Effector memory CD8-positive, alpha-beta T cell (primary cell): ENCODE measurements around the gene GABRD.
"Not testable (repeated sequence)": the region's sequence is repeated elsewhere in the genome, so short reads cannot be mapped to it uniquely, and the experiment has no call there.

ENCODE experiments used
- ATAC-seq: fragments of 150-1000 bp; cut with Tn5 transposase; replicated peaks from 2 replicates; pipeline ENCODE4 v1.10.0; 2021; ENCODE audit warnings: mild to moderate bottlenecking, moderate library complexity
- DNase-seq, 3 experiments: peaks; one replicate each; pipeline ENCODE4 v3.0.0; 2021
- H3K27ac Mint-ChIP-seq, 2 donors: one replicate each; pipeline ENCODE4 v1.8.0; 2022; ENCODE audit warnings: mild to moderate bottlenecking in 2 of 2, mixed read lengths in 2 of 2, moderate library complexity in 2 of 2
- H3K27me3 Mint-ChIP-seq, 2 donors: one replicate each; pipeline ENCODE4 v1.8.0; 2022; ENCODE audit warnings: mixed read lengths in 2 of 2
- H3K36me3 Mint-ChIP-seq: one replicate; pipeline ENCODE4 v1.8.0; 2022; ENCODE audit warnings: mild to moderate bottlenecking, moderate library complexity, mixed read lengths; ENCODE audit not compliant: insufficient read depth
- H3K4me1 Mint-ChIP-seq, 2 donors: one replicate each; pipeline ENCODE4 v1.8.0; 2022; ENCODE audit warnings: low read depth in 2 of 2, mixed read lengths in 2 of 2
- H3K4me3 Mint-ChIP-seq, 2 donors: one replicate each; pipeline ENCODE4 v1.8.0; 2022; ENCODE audit warnings: mild to moderate bottlenecking in 2 of 2, mixed read lengths in 2 of 2, moderate library complexity in 2 of 2
- H3K9me3 Mint-ChIP-seq, 2 donors: one replicate each; pipeline ENCODE4 v1.8.0; 2022; ENCODE audit warnings: mixed read lengths in 2 of 2

GABRD gene

DNA sequence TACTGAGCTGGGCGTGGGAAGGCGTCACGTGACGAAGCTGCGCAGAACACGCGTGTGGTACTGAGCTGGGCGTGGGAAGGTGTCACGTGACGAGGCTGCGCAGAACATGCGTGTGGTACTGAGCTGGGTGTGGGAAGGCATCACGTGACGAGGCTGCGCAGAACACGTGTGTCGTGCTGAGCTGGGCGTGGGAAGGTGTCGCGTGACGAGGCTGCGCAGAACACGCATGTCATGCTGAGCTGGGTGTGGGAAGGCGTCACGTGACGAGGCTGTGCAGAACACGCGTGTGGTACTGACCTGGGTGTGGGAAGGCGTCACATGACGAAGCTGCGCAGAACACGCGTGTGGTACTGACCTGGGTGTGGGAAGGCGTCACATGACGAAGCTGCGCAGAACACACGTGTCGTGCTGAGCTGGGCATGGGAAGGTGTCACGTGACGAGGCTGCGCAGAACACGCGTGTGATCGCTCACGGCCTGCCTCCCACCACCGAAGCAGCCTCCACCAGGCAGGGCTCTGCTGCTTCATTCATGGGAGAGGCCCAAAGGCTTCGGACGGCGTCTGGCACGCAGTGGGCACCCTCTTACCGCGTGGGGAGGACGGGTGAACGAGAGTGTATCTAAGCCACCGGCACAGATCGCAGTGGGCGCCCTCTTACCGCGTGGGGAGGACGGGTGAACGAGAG is 39.5 kb upstream of the GABRD start:
- Mint-ChIP-seq H3K4me1 (peaks cover 0 to 2% of the 10 kb centered on the region in 2 donors), H3K9me3 (no peaks in the 10 kb centered on the region), H3K4me3 (no peak overlapping the region), H3K36me3 (peaks cover 10% of the 10 kb centered on the region), H3K27me3 (peaks cover 12 to 24% of the 10 kb centered on the region in 2 donors), H3K27ac (no peak overlapping the region)
- ATAC-seq (no peak), DNase-seq (no peak)

- no peak for ATAC-seq
- DNase-seq = no peak
- H3K4me1 Mint-ChIP-seq = peaks cover 0 to 2% of the 10 kb centered on the region in 2 donors
- no peaks in the 10 kb centered on the region for H3K9me3 Mint-ChIP-seq
- H3K27ac Mint-ChIP-seq = no peak overlapping the region
- H3K4me3 Mint-ChIP-seq = no peak overlapping the region
- peaks cover 2 to 24% of the 10 kb centered on the region in 2 donors for H3K27me3 Mint-ChIP-seq
- peaks cover 6% of the 10 kb centered on the region for H3K36me3 Mint-ChIP-seq
Observed at GRCh38 chr1:1980467-1981141, 38.5 kb upstream of the GABRD start.

GRCh38 chr1:1981142-1981500 is 38.0 kb upstream of the GABRD start:
- ATAC-seq (no peak), DNase-seq (no peak)
- peaks cover 5% of the 10 kb centered on the region for H3K36me3 Mint-ChIP-seq
- H3K27ac Mint-ChIP-seq = no peak overlapping the region
- peaks cover 0 to 2% of the 10 kb centered on the region in 2 donors for H3K4me1 Mint-ChIP-seq
- no peaks in the 10 kb centered on the region for H3K9me3 Mint-ChIP-seq
- H3K27me3 Mint-ChIP-seq = peaks cover 0 to 21% of the 10 kb centered on the region in 2 donors
- no peak overlapping the region for H3K4me3 Mint-ChIP-seq

DNA sequence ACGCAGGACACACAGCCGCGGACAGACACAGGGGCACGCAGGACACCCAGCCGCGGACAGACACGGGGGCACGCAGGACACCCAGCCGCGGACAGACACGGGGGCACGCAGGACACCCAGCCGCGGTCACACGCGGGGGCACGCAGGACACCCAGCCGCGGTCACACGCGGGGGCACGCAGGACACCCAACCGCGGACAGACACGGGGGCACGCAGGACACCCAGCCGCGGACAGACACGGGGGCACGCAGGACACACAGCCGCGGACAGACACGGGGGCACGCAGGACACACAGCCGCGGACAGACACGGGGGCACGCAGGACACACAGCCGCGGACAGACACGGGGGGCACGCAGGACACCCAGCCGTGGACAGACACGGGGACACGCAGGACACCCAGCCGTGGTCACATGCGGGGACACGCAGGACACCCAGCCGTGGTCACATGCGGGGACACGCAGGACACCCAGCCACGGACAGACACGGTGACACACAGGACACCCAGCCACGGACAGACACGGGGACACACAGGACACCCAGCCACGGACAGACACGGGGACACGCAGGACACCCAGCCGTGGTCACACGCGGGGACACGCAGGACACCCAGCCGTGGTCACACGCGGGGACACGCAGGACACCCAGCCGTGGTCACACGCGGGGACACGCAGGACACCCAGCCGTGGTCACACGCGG is 37.4 kb upstream of the GABRD start:
- not testable (repeated sequence) for H3K36me3 Mint-ChIP-seq, H3K4me3 Mint-ChIP-seq, ATAC-seq, H3K4me1 Mint-ChIP-seq, H3K9me3 Mint-ChIP-seq, H3K27ac Mint-ChIP-seq, DNase-seq
- H3K27me3 Mint-ChIP-seq = peaks cover 0 to 14% of the 10 kb centered on the region in 2 donors

DNA sequence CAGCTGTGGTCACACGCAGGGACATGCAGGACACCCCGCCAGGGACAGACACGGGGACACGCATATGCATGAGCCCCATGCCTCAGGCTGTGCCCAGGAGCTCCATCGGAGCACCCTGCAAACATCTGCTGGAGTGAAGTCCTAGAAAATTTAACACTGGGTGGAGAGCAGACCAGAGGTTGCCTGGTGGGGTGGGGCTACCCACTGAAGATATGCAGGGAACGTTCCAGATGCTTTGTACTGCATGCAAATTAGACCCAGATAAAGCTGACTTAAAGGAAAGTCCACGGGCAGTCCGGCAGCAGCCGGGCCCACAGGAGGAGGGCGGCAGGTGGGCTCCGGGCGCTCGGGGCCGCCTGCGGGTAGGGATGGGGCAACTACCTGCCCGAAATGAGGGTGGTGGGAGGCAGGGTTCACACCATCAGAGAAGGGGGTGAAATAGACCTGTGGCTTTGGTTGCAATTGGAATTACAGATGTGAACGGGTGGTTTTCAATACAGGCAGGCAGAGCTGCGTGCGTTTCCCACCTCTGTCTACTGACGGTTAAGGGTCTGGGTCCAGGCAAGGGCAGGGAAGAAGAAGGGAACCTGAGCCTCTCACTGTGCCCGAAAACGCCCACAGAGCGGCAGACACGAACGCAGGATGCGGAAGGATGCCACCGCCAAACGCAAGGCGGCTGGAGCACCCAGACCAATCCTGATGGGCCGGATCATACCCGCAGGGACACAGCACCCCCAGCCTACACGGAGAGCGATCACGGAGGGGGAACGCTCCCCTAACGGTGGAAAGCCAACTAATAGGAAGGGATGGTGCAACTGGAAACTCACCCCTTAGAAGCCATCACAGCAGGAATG is 36.5 kb upstream of the GABRD start:
- Mint-ChIP-seq H3K4me1 (peaks cover 0 to 2% of the 10 kb centered on the region in 2 donors), H3K9me3 (no peaks in the 10 kb centered on the region), H3K4me3 (no peak overlapping the region), H3K27ac (no peak overlapping the region), H3K27me3 (peaks cover 0 to 10% of the 10 kb centered on the region in 2 donors), H3K36me3 (peaks cover 5% of the 10 kb centered on the region)
- DNase-seq (no peak), ATAC-seq (no peak)

GRCh38 chr1:1984560-1985070 is 34.5 kb upstream of the GABRD start:
- no peak overlapping the region for H3K27ac Mint-ChIP-seq
- ATAC-seq (no peak), DNase-seq (no peak)
- peaks cover 15 to 30% of the 10 kb centered on the region in 2 donors for H3K27me3 Mint-ChIP-seq
- H3K9me3 Mint-ChIP-seq = no peaks in the 10 kb centered on the region
- no peaks in the 10 kb centered on the region for H3K4me1 Mint-ChIP-seq
- H3K36me3 Mint-ChIP-seq = no peaks in the 10 kb centered on the region
- H3K4me3 Mint-ChIP-seq = no peak overlapping the region

DNA sequence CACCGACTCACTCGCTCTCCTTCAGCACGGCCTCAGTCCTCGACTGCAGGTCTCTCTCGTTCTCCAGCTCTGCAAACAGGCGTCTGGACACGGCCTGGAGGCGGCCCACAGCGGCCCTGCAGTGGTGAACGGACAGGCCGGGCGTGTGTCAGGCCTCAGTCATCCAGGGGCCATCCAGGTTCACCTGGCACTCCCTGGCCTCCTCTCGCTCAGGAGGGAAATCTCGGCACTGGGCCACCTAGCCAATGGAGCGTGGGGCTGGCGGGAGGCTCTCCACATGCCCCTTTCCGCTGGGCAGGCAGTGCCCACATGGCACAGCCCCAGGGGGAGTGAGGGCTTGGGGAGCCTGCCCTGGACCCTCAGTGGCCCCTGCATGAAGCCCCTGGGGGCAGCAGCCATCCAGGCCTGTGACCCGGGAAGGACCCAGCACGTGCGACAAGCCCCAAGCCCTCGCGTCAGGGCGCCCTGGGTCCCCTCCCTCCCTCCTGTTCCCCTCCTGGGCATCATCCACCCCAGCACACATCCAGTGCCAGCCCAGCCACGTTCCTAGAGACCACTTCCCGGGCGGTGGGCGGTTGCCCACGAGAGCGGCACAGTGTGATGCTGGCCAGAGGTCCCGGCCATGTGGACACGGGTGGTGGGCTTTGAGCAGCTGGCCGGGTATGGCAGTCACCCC is 33.6 kb upstream of the GABRD start:
- Mint-ChIP-seq H3K36me3 (no peaks in the 10 kb centered on the region), H3K27me3 (peaks cover 15 to 38% of the 10 kb centered on the region in 2 donors), H3K4me3 (no peak overlapping the region), H3K27ac (no peak overlapping the region), H3K4me1 (no peaks in the 10 kb centered on the region), H3K9me3 (no peaks in the 10 kb centered on the region)
- ATAC-seq (no peak), DNase-seq (no peak)

GRCh38 chr1:1986451-1987141 is 32.5 kb upstream of the GABRD start:
- ATAC-seq = no peak
- H3K36me3 Mint-ChIP-seq = no peaks in the 10 kb centered on the region
- no peaks in the 10 kb centered on the region for H3K9me3 Mint-ChIP-seq
- no peaks in the 10 kb centered on the region for H3K4me1 Mint-ChIP-seq
- H3K27me3 Mint-ChIP-seq = peaks cover 15 to 49% of the 10 kb centered on the region in 2 donors
- no peak overlapping the region for H3K27ac Mint-ChIP-seq
- DNase-seq = no peak
- no peak overlapping the region for H3K4me3 Mint-ChIP-seq

DNA sequence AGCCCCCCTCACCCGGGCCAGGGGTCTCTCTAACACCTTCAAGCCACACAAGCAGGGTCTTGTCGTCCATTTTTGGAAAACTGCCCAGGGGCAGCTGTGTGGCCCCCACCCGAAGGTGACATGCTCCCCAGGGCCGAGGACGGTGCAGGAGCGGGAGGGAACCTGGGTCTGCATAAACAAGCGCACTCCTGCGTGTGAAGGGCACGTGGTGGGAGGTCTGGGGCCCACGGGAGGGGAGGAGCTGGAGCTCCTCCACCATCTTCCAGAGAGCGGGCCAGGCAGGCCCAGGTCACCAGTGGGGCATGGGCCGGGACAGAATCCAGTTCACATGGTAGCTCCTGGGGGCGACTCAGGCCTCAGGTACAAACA is 32.0 kb upstream of the GABRD start:
- ATAC-seq = no peak
- no peaks in the 10 kb centered on the region for H3K36me3 Mint-ChIP-seq
- no peak overlapping the region for H3K27ac Mint-ChIP-seq
- H3K9me3 Mint-ChIP-seq = no peaks in the 10 kb centered on the region
- H3K4me3 Mint-ChIP-seq = no peak overlapping the region
- no peaks in the 10 kb centered on the region for H3K4me1 Mint-ChIP-seq
- peaks cover 15 to 50% of the 10 kb centered on the region in 2 donors for H3K27me3 Mint-ChIP-seq
- no peak for DNase-seq

GRCh38 chr1:1988061-1988945 is 30.8 kb upstream of the GABRD start:
- DNase-seq (no peak), ATAC-seq (no peak)
- no peaks in the 10 kb centered on the region for H3K36me3 Mint-ChIP-seq
- H3K9me3 Mint-ChIP-seq = no peaks in the 10 kb centered on the region
- no peaks in the 10 kb centered on the region for H3K4me1 Mint-ChIP-seq
- H3K27me3 Mint-ChIP-seq = peaks cover 15 to 50% of the 10 kb centered on the region in 2 donors
- no peak overlapping the region for H3K4me3 Mint-ChIP-seq
- no peak overlapping the region for H3K27ac Mint-ChIP-seq

DNA sequence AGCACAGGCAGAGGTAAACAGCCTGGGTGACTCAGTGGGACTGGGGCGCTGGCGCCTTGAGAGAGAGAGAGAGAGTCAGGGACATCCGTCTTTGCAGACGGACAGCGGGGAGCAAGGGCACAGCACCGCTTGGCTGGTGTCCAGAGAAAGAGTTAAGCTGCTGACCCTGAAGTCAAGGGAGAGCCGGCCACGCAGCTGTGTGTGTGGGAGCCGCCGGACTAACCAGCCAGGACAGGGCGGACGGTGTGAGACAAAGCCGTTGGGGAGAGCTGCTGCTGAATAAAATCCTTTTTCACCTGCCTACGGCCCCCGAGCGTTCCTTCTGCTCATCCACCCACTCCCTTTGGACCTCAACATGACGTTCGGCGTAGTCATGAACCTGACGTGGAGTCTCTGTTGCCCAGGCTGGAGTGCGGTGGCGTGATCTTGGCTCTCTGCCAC is 30.0 kb upstream of the GABRD start:
- Mint-ChIP-seq H3K4me3 (peak overlapping the region in 1 of 2 donors; percentile 18), H3K36me3 (no peaks in the 10 kb centered on the region), H3K4me1 (no peaks in the 10 kb centered on the region), H3K9me3 (no peaks in the 10 kb centered on the region), H3K27me3 (peaks cover 15 to 50% of the 10 kb centered on the region in 2 donors), H3K27ac (no peak overlapping the region)
- ATAC-seq (no peak), DNase-seq (no peak)
